H1 (cell line): Measurements from ENCODE around the gene VRK3. TPM values are rescaled to one million over a fixed set of nuclear protein-coding genes. Genes with fewer than 3 reads are reported as not detected.

ENCODE experiments used
- CTCF ChIA-PET: fragments of 300-600 bp; sonication (Branson Sonifier 250); formaldehyde crosslinking; loops from one replicate; lab custom pipeline; 2021; ENCODE audit not compliant: partially characterized antibody; lab: Charles Lee
- POLR2A ChIA-PET: fragments of 300-600 bp; sonication (Branson Sonifier 250); formaldehyde crosslinking; loops from one replicate; lab custom pipeline; 2021; ENCODE audit warnings: inconsistent platforms; ENCODE audit not compliant: partially characterized antibody; lab: Charles Lee
- DNase-seq, 2 experiments: peaks; one replicate each; pipeline versions ENCODE4 v3.0.0 to v3.0.0-alpha.2; 2010 to 2022; ENCODE audit warnings: low spot score in 2 of 2, low read depth in 1 of 2, mixed read lengths in 1 of 2
- FAIRE-seq: peaks from 2 replicates; lab custom pipeline; 2011; peaks lifted over from hg19 to GRCh38; lab: Jason Lieb, UNC
- H2AFZ ChIP-seq: 2 replicates; pipeline ENCODE4 v1.8.1; 2012; ENCODE audit warnings: low read length, inconsistent platforms
- H2AK5ac ChIP-seq: 2 replicates; pipeline ENCODE4 v1.6.1; 2013; ENCODE audit warnings: low read depth, low read length
- H2BK120ac ChIP-seq: replicated peaks from 2 replicates; pipeline ENCODE3; 2013; ENCODE audit warnings: low read depth, low read length, inconsistent platforms
- H2BK12ac ChIP-seq: 2 replicates; pipeline ENCODE4 v1.6.1; 2013; ENCODE audit warnings: low read depth, low read length
- H2BK15ac ChIP-seq: 2 replicates; pipeline ENCODE4 v1.6.1; 2013; ENCODE audit warnings: low read length
- H2BK20ac ChIP-seq: 2 replicates; pipeline ENCODE4 v1.6.1; 2013; ENCODE audit warnings: low read length
- H2BK5ac ChIP-seq: 2 replicates; pipeline ENCODE4 v1.6.1; 2013; ENCODE audit warnings: low read depth, low read length
- H3K14ac ChIP-seq: 2 replicates; pipeline ENCODE4 v1.6.1; 2013; ENCODE audit warnings: inconsistent platforms; ENCODE audit not compliant: insufficient read length
- H3K18ac ChIP-seq: 2 replicates; pipeline ENCODE4 v1.6.1; 2013; ENCODE audit warnings: low read length; ENCODE audit errors: extremely low read depth
- H3K23ac ChIP-seq: 2 replicates; pipeline ENCODE4 v1.6.1; 2013; ENCODE audit warnings: inconsistent platforms; ENCODE audit not compliant: insufficient read length
- H3K23me2 ChIP-seq: 2 replicates; pipeline ENCODE4 v1.6.1; 2013; ENCODE audit warnings: low read depth, low read length
- H3K27ac ChIP-seq: 2 replicates; pipeline ENCODE4 v1.6.1; 2011; ENCODE audit warnings: low read depth, low read length, inconsistent platforms
- H3K27me3 ChIP-seq, 4 experiments: replicated peaks in 1 of 4; 1 replicate in 1 of 4; 2 replicates in 3 of 4; pipeline versions ENCODE4 v1.6.1 to v1.8.1; 2011 to 2013; ENCODE audit warnings: low read length in 3 of 4, mild to moderate bottlenecking in 3 of 4, inconsistent platforms in 2 of 4, mixed read lengths in 2 of 4, moderate library complexity in 1 of 4; ENCODE audit not compliant: control insufficient read depth in 3 of 4, insufficient read depth in 3 of 4; ENCODE audit errors: extremely low read depth in 1 of 4
- H3K36me3 ChIP-seq, 4 experiments: 2 replicates each; pipeline versions ENCODE4 v1.6.1 to v1.8.1; 2011 to 2013; ENCODE audit warnings: mild to moderate bottlenecking in 4 of 4, low read length in 3 of 4, moderate library complexity in 2 of 4, control low read depth in 1 of 4, inconsistent platforms in 1 of 4; ENCODE audit not compliant: insufficient read depth in 4 of 4, control insufficient read depth in 2 of 4
- H3K4ac ChIP-seq: replicated peaks from 2 replicates; pipeline ENCODE3; 2013; ENCODE audit warnings: low read length, low read depth, mixed read lengths, inconsistent platforms; ENCODE audit not compliant: insufficient read length
- H3K4me1 ChIP-seq, 4 experiments: replicated peaks in 1 of 4; 1 replicate in 1 of 4; 2 replicates in 3 of 4; pipeline versions ENCODE4 v1.6.1 to v1.8.1; 2011 to 2013; ENCODE audit warnings: low read length in 3 of 4, inconsistent platforms in 2 of 4, mixed read lengths in 1 of 4; ENCODE audit not compliant: insufficient read depth in 4 of 4, control insufficient read depth in 3 of 4
- H3K4me2 ChIP-seq, 2 experiments: 2 replicates each; pipeline versions ENCODE4 v1.6.1 to v1.8.1; 2011 to 2013; ENCODE audit warnings: low read depth in 2 of 2, low read length in 2 of 2, control low read depth in 1 of 2, inconsistent platforms in 1 of 2, mild to moderate bottlenecking in 1 of 2; ENCODE audit not compliant: insufficient read depth in 1 of 2
- H3K4me3 ChIP-seq, 4 experiments: fragments of 200-600, 300-600 bp in 1 of 4; sonication (generic), shearing (Covaris generic), sonication (Bioruptor Twin) in 1 of 4; 2 replicates each; pipeline versions ENCODE4 v1.5.1 to v1.8.1; 2011 to 2016; ENCODE audit warnings: low read length in 4 of 4, low read depth in 3 of 4, control low read depth in 2 of 4, inconsistent platforms in 2 of 4, mild to moderate bottlenecking in 2 of 4, mixed read lengths in 1 of 4, moderate library complexity in 1 of 4; ENCODE audit not compliant: insufficient read depth in 2 of 4; ENCODE audit errors: extremely low read depth in 1 of 4
- H3K56ac ChIP-seq: replicated peaks from 2 replicates; pipeline ENCODE3; 2013; ENCODE audit warnings: low read depth, mild to moderate bottlenecking, mixed read lengths, low read length, inconsistent platforms; ENCODE audit not compliant: insufficient read length
- H3K79me1 ChIP-seq: 2 replicates; pipeline ENCODE4 v1.6.1; 2013; ENCODE audit warnings: low read depth, low read length, control low read depth
- H3K79me2 ChIP-seq, 2 experiments: 2 replicates each; pipeline versions ENCODE4 v1.6.1 to v1.8.1; 2012 to 2013; ENCODE audit warnings: low read length in 2 of 2, mild to moderate bottlenecking in 2 of 2, inconsistent platforms in 1 of 2; ENCODE audit not compliant: insufficient read depth in 2 of 2, control insufficient read depth in 1 of 2
- H3K9ac ChIP-seq, 4 experiments: replicated peaks in 1 of 4; 1 replicate in 1 of 4; 2 replicates in 3 of 4; pipeline versions ENCODE4 v1.6.1 to v1.8.1; 2011 to 2013; ENCODE audit warnings: low read depth in 3 of 4, low read length in 3 of 4, control low read depth in 2 of 4, mild to moderate bottlenecking in 2 of 4, moderate library complexity in 2 of 4, inconsistent platforms in 1 of 4; ENCODE audit errors: extremely low read depth in 1 of 4
- H3K9me3 ChIP-seq, 2 experiments: 2 replicates each; pipeline versions ENCODE4 v1.6.1 to v1.8.1; 2012 to 2013; ENCODE audit warnings: mild to moderate bottlenecking in 2 of 2, moderate library complexity in 2 of 2, control low read depth in 1 of 2, inconsistent platforms in 1 of 2, low read depth in 1 of 2, low read length in 1 of 2, mixed read lengths in 1 of 2; ENCODE audit not compliant: insufficient read depth in 2 of 2
- H4K20me1 ChIP-seq, 2 experiments: replicated peaks in 1 of 2; 2 replicates each; pipeline versions ENCODE3 to v1.8.1; 2011 to 2013; ENCODE audit warnings: inconsistent platforms in 2 of 2, low read length in 2 of 2, mild to moderate bottlenecking in 1 of 2; ENCODE audit not compliant: insufficient read depth in 2 of 2, control insufficient read depth in 1 of 2
- H4K5ac ChIP-seq: 2 replicates; pipeline ENCODE4 v1.6.1; 2013; ENCODE audit warnings: low read length, low read depth, mixed read lengths, inconsistent platforms; ENCODE audit not compliant: insufficient read length
- H4K8ac ChIP-seq: 2 replicates; pipeline ENCODE4 v1.8.0; 2013; ENCODE audit warnings: mild to moderate bottlenecking, moderate library complexity, low read length, inconsistent platforms; ENCODE audit not compliant: insufficient read depth; ENCODE audit errors: extremely low read depth
- H4K91ac ChIP-seq: replicated peaks from 2 replicates; pipeline ENCODE3; 2013; ENCODE audit warnings: low read length, mixed read lengths, inconsistent platforms; ENCODE audit not compliant: insufficient read length
- MAFK ChIP-seq: IDR thresholded peaks from 2 replicates; pipeline ENCODE4 v1.6.1; 2012; ENCODE audit warnings: low read depth, mild to moderate bottlenecking, improper control_type of control experiment, low read length
- SIN3A ChIP-seq, 2 experiments: IDR thresholded peaks in 1 of 2; conservative IDR thresholded peaks in 1 of 2; 2 replicates each; pipeline ENCODE4 v1.6.1; 2011 to 2012; ENCODE audit warnings: low read length in 2 of 2, improper control_type of control experiment in 1 of 2, low read depth in 1 of 2, mild to moderate bottlenecking in 1 of 2
- WGBS, 2 experiments: shearing (Covaris generic) in 1 of 2; methylation state at CpG; one replicate each; pipeline versions ENCODE4 v1.1.6 to v1.1.7; 2013 to 2015; ENCODE audit warnings: low lambda C conversion rate in 2 of 2, mixed read lengths in 2 of 2, inconsistent platforms in 1 of 2, low coverage in 1 of 2, missing lambda C conversion rate in 1 of 2; ENCODE audit not compliant: insufficient replicate concordance in 2 of 2, insufficient coverage in 1 of 2, insufficient read length in 1 of 2; ENCODE audit errors: extremely low coverage in 1 of 2, missing lambda C conversion rate in 1 of 2; 5-methylcytosine and 5-hydroxymethylcytosine counted together
- polyA plus RNA-seq, 7 experiments: library from polyadenylated mRNA; depleted of rRNA in 3 of 7; stranded (reverse) in 5 of 7; unstranded in 2 of 7; fragments of >200 nt in 5 of 7; fragments of 200-250 nt in 2 of 7; gene quantifications; 1 replicate in 5 of 7; 2 replicates in 1 of 7; 4 replicates in 1 of 7; pipeline versions ENCODE4 v1.2.1 to v1.2.3, GENCODE V29; 2011 to 2013; ENCODE audit warnings: missing spikeins in 2 of 7, mixed read lengths in 2 of 7
- total RNA-seq: library from RNA; stranded (reverse); fragmentation: NEBNext Ultra II Directional; extraction: Animal tissue kit (Norgen Biotek cat#: 25700); gene quantifications from 2 replicates; pipeline ENCODE4 v1.2.1, GENCODE V29; 2021

Gene VRK3
- total and polyA plus RNA-seq, 2 of the 8 experiments (the other 6 are each of a cell fraction or from before 2014, with no cell fraction given) = 21.3 to 36.1 TPM

DNA sequence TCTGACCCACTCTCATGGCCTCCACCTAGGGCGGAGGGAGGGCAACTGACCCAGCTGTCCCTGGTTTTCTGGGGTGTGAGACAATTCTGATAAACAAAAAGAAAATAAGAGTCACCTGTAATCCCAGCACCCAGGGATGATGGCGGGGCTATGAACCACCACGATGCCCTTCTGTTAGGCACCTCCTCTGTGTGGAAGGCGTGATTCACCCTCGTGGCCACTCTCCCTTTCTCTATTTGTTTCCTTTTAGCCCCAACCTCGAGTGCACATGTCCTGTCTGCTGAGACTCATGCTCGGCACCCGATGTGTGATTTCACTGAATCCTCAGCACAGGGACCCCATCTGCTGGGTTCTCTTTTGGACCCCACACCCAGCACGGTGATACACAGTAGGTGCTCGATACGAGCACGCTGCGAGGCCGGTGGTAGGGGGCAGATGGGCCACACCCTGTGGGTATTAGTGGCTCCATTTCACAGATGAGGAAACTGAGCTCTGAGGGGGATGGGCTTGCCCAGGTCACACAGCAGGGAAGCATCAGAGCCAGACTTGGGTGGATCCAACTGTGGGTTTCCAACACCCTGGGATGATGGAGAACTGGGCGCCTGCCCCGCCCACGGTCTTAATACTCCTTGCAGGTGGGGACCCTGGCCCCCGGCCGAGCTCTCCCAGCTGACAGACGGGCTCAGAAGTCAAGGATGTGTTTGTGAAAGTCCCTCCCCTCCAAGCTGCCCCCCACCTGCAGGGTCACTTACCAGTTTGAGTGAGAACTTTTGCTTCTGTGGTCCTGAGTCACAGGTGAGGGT lies 24.9 kb downstream of the VRK3 start:
- 88% methylated on average over 20 of the region's 20 CpGs; no CpG with 5 or more reads in 1 of the 2 experiments for WGBS, 2 experiments
- Histone ChIP-seq H4K91ac (no peak overlapping the region), H3K27ac (no peak overlapping the region), H2BK15ac (no peak overlapping the region), H3K56ac (no peak overlapping the region), H3K9me3 (no peaks in the 10 kb centered on the region), H3K9ac (no peak overlapping the region), H2BK12ac (no peak overlapping the region), H3K4ac (no peak overlapping the region), H3K23me2 (no peaks in the 10 kb centered on the region), H3K79me1 (no peaks in the 10 kb centered on the region), H3K4me2 (no peak overlapping the region), H3K36me3 (peaks cover 0 to 7% (median 0%) of the 10 kb centered on the region in 4 experiments; a peak in 2 of 8 replicates), H2BK5ac (no peak overlapping the region), H2BK20ac (no peak overlapping the region), H4K8ac (no peak overlapping the region), H3K4me1 (no peaks in the 10 kb centered on the region), H2BK120ac (no peak overlapping the region), H3K14ac (no peak overlapping the region), H3K4me3 (no peak overlapping the region), H3K27me3 (no peaks in the 10 kb centered on the region), H3K18ac (no peak overlapping the region), H2AFZ (no peak overlapping the region), H4K20me1 (peaks cover 0 to 5% of the 10 kb centered on the region in 2 experiments), H2AK5ac (no peak overlapping the region), H3K79me2 (no peaks in the 10 kb centered on the region), H4K5ac (no peak overlapping the region), H3K23ac (no peak overlapping the region)
- no peak for FAIRE-seq
- DNase-seq = no peak
- TF ChIP-seq MAFK = no peak
- TF ChIP-seq SIN3A (conservative IDR thresholded peaks at IDR 0.05 in 1 of 2, IDR thresholded peaks at IDR 0.05 in 1 of 2; ENCODE audit: low read depth in 1 of 2, low read length in 2 of 2) = no peak
- POLR2A ChIA-PET = interaction anchor here (1.2 kb wide), 1 partner anchor 20 kb away, joined by 3 read pairs; no protein-coding TSS in a partner anchor
- CTCF ChIA-PET = interaction anchor here (1.0 to 1.6 kb wide), 3 partner anchors 13 to 238 kb away, joined by 3 to 5 read pairs (median 3); no protein-coding TSS in a partner anchor
